ENCODE measurements around the gene SEPTIN2.
"Not testable (repeated sequence)": the region's sequence is repeated elsewhere in the genome, so short reads cannot be mapped to it uniquely, and the experiment has no call there.

The SEPTIN2 gene

GRCh38 chr2:241315093-241315878 is 439 bp upstream of the SEPTIN2 start, which contains the start of gene HDLBP:
Gene HDLBP, minus strand, starts transcription at chr2:241315672. Its CDS starts 48,803 bp downstream, at chr2:241266869.
- DNase-seq: peak; percentile 72

- DNase-seq: no peak
Measured at GRCh38 chr2:241316825-241317224, 1.1 kb downstream of the SEPTIN2 start.

- no peak for DNase-seq
Measured at GRCh38 chr2:241317391-241317790, 1.7 kb downstream of the SEPTIN2 start.

GRCh38 chr2:241318830-241319229 is 3.1 kb downstream of the SEPTIN2 start:
- DNase-seq: not testable (repeated sequence)

- no peak for DNase-seq
Measured at GRCh38 chr2:241320394-241320793, 4.7 kb downstream of the SEPTIN2 start.

GRCh38 chr2:241321033-241321432 is 5.3 kb downstream of the SEPTIN2 start:
- DNase-seq: no peak

- no peak for DNase-seq
Measured at GRCh38 chr2:241321886-241322285, 6.2 kb downstream of the SEPTIN2 start.

GRCh38 chr2:241323778-241324177 is 8.1 kb downstream of the SEPTIN2 start:
- DNase-seq: no peak

- no peak for DNase-seq
Measured at GRCh38 chr2:241324775-241325174, 9.1 kb downstream of the SEPTIN2 start.

GRCh38 chr2:241325257-241325656 is 9.5 kb downstream of the SEPTIN2 start:
- no peak for DNase-seq

GRCh38 chr2:241329669-241330615 is 14.2 kb downstream of the SEPTIN2 start:
- DNase-seq: no peak

- DNase-seq: no peak
Measured at GRCh38 chr2:241330616-241330981, 14.9 kb downstream of the SEPTIN2 start.

GRCh38 chr2:241334813-241335212 is 19.1 kb downstream of the SEPTIN2 start:
- no peak for DNase-seq

GRCh38 chr2:241339839-241340630 is 24.3 kb downstream of the SEPTIN2 start:
- no peak for DNase-seq

- DNase-seq: no peak
Measured at GRCh38 chr2:241340631-241341163, 25.0 kb downstream of the SEPTIN2 start.

- no peak for DNase-seq
Measured at GRCh38 chr2:241344925-241345651, 29.4 kb downstream of the SEPTIN2 start.

- DNase-seq: no peak
Measured at GRCh38 chr2:241349941-241350340, 34.2 kb downstream of the SEPTIN2 start.

- no peak for DNase-seq
Measured at GRCh38 chr2:241350530-241350877, 34.8 kb downstream of the SEPTIN2 start.

- DNase-seq: no peak
Measured at GRCh38 chr2:241350878-241351639, 35.3 kb downstream of the SEPTIN2 start.

- DNase-seq: no peak
Measured at GRCh38 chr2:241351640-241352031, 35.9 kb downstream of the SEPTIN2 start.

- DNase-seq: no peak
Measured at GRCh38 chr2:241352227-241352626, 36.5 kb downstream of the SEPTIN2 start.

All from NCI-H524 treated with DMSO at 0.1 percent for 48 hours (cell line).